ENCODE measurements around the gene SERINC3.

The SERINC3 gene

GRCh38 chr20:44447827-44448419 is 73.9 kb downstream of the SERINC3 start:
- no peak for TF ChIP-seq CTCF (conservative IDR thresholded peaks at IDR 0.05; ENCODE audit: low read depth)
- no peak overlapping the region for H3K27ac ChIP-seq
- ChIA-PET CTCF (interaction anchor here (0.6 kb wide), 1 partner anchor 519 kb away, joined by 4 read pairs; no protein-coding TSS in a partner anchor), POLR2A (ENCODE audit: low non-redundant PET) (no interaction called here)
- DNase-seq (ENCODE audit: low spot score), result no peak

All from RWPE1 (cell line).